Adrenal gland (tissue), 12 donors: ENCODE measurements around the gene ERBB4. TPM values are rescaled to one million over a fixed set of nuclear protein-coding genes. Genes with fewer than 3 reads are reported as not detected.

Experiments used
- DNase-seq, 7 donors: peaks; one replicate each; pipeline ENCODE4 v3.0.0-alpha.2; 2019 to 2020
- H3K27ac ChIP-seq, 5 donors: fragments of 200-600 bp; sonication (generic) in 4 of 5; 1 replicate in 3 of 5; 2 replicates in 2 of 5; pipeline versions ENCODE4 v1.5.1 to v1.8.0; 2016 to 2020; ENCODE audit warnings: mild to moderate bottlenecking in 1 of 5
- H3K27me3 ChIP-seq: fragments of 200-600 bp; 2 replicates; pipeline ENCODE4 v1.8.0; 2021
- H3K36me3 ChIP-seq, 2 donors: fragments of 200-600 bp; replicated peaks in 1 of 2; 1 replicate in 1 of 2; 2 replicates in 1 of 2; pipeline versions ENCODE4 v1.5.1 to v1.8.0; 2018 to 2022
- H3K4me1 ChIP-seq, 2 donors: fragments of 200-600 bp; replicated peaks in 1 of 2; 1 replicate in 1 of 2; 2 replicates in 1 of 2; pipeline versions ENCODE4 v1.5.1 to v1.8.0; 2018 to 2021
- H3K4me3 ChIP-seq, 4 donors: fragments of 200-600 bp; sonication (generic) in 3 of 4; one replicate each; pipeline ENCODE4 v1.5.1; 2016 to 2018
- H3K9me3 ChIP-seq, 3 donors: fragments of 200-600 bp; sonication (generic) in 1 of 3; replicated peaks in 1 of 3; 1 replicate in 2 of 3; 2 replicates in 1 of 3; pipeline versions ENCODE4 v1.5.1 to v1.8.0; 2016 to 2021
- CTCF ChIP-seq, 6 experiments: fragments of 450-650 bp in 4 of 6; fragments of 200-600 bp in 2 of 6; sonication (generic) in 1 of 6; IDR thresholded peaks; 1 replicate in 5 of 6; 2 replicates in 1 of 6; pipeline versions ENCODE4 v1.5.1 to v1.8.0; 2016 to 2021; ENCODE audit warnings: antibody characterized with exemption in 6 of 6, mild to moderate bottlenecking in 2 of 6, moderate library complexity in 1 of 6
- POLR2A ChIP-seq, 2 donors: fragments of 450-650 bp; IDR thresholded peaks; one replicate each; pipeline ENCODE4 v1.6.1; 2017; ENCODE audit warnings: antibody characterized with exemption in 2 of 2, mild to moderate bottlenecking in 2 of 2, moderate library complexity in 1 of 2
- WGBS, 4 donors: extraction: QIAGEN DNeasy Blood & Tissue Kit in 2 of 4; methylation state at CpG; one replicate each; pipeline versions ENCODE4 v1.1.5 to v1.1.7; 2013 to 2017; 5-methylcytosine and 5-hydroxymethylcytosine counted together
- intact Hi-C, 2 donors: fragments of 100-400 bp; cut with DNase I; formaldehyde crosslinking; loops; one replicate each; pipeline versions ENCODE4 v1.14.1 to v1.15.0; 2022 to 2023
- polyA plus RNA-seq, 3 donors: library from polyadenylated mRNA; stranded (reverse); fragments of 200-250 nt in 2 of 3; fragments of 350-450 nt in 1 of 3; fragmentation: Illumina TruSeq in 1 of 3; extraction: RNeasy Lipid Tissue Mini Kit (QIAGEN cat#74804) in 1 of 3; gene quantifications; one replicate each; pipeline ENCODE4 v1.2.3, GENCODE V29; 2013 to 2014
- total RNA-seq, 9 donors: library from RNA; depleted of rRNA in 4 of 9; stranded (reverse); fragments of >200 nt in 4 of 9; fragments of 120-200 nt in 1 of 9; fragmentation: NEBNext Ultra II Directional in 1 of 9; extraction: Animal tissue kit (Norgen Biotek cat#: 25700) in 1 of 9; gene quantifications; one replicate each; pipeline versions ENCODE4 v1.1.0 to v1.2.4, GENCODE V29; 2013 to 2023
- donor health status: healthy with polysubstance abuse.
- donor health status: Bipolar disorder and iron deficiency.
- donor health status: DM: yes; HTN: yes; CAD: no.
- donor health status: DM: no; HTN: no; CAD: no.
- donor health status: DM: no; HTN: no; CAD: no.
- donor health status: DM: yes; HTN: yes; CAD: no.

Gene ERBB4
- total and polyA plus RNA-seq, 12 donors = 0.06 to 2.9 (median 0.49) TPM

GRCh38 chr2:212124598-212124997, 414.0 kb downstream of the ERBB4 start:
- Histone ChIP-seq H3K36me3 (no peaks in the 10 kb centered on the region), H3K27ac (no peak overlapping the region), H3K4me3 (no peak overlapping the region), H3K9me3 (no peaks in the 10 kb centered on the region), H3K27me3 (no peaks in the 10 kb centered on the region), H3K4me1 (no peaks in the 10 kb centered on the region)
- intact Hi-C loops = no loop called here
- peak in 1 of 7 donors; percentile 76 for DNase-seq
- TF ChIP-seq POLR2A (IDR thresholded peaks at IDR 0.05) (no peak), CTCF (IDR thresholded peaks at IDR 0.05) (no peak)
- 57 to 70% (median 66%) methylated on average over 10 of the region's 10 CpGs for WGBS, 4 donors

- no peak overlapping the region for H3K4me3 ChIP-seq
- DNase-seq = no peak
- H3K27me3 ChIP-seq = no peaks in the 10 kb centered on the region
- no peaks in the 10 kb centered on the region for H3K4me1 ChIP-seq
- intact Hi-C loops = no loop called here
- 50 to 70% (median 60%) methylated on average over 2 of the region's 2 CpGs for WGBS, 4 donors
- no peaks in the 10 kb centered on the region for H3K36me3 ChIP-seq
- H3K27ac ChIP-seq = no peak overlapping the region
- TF ChIP-seq CTCF (IDR thresholded peaks at IDR 0.05) (no peak), POLR2A (IDR thresholded peaks at IDR 0.05) (no peak)
- no peaks in the 10 kb centered on the region for H3K9me3 ChIP-seq
These were observed 419.0 kb downstream of the ERBB4 start for GRCh38 chr2:212119591-212119990.

- Histone ChIP-seq H3K4me3 (no peak overlapping the region), H3K27me3 (no peaks in the 10 kb centered on the region), H3K27ac (no peak overlapping the region), H3K4me1 (no peaks in the 10 kb centered on the region), H3K36me3 (no peaks in the 10 kb centered on the region), H3K9me3 (no peaks in the 10 kb centered on the region)
- DNase-seq = no peak
- WGBS, 4 donors = 58 to 72% (median 62%) methylated on average over 2 of the region's 2 CpGs
- intact Hi-C loops = no loop called here
- TF ChIP-seq POLR2A (IDR thresholded peaks at IDR 0.05) (no peak), CTCF (IDR thresholded peaks at IDR 0.05) (no peak)
These were observed 420.7 kb downstream of the ERBB4 start for GRCh38 chr2:212117926-212118325.

GRCh38 chr2:212114489-212114888, 424.1 kb downstream of the ERBB4 start:
- TF ChIP-seq POLR2A (IDR thresholded peaks at IDR 0.05) (no peak), CTCF (IDR thresholded peaks at IDR 0.05) (no peak)
- Histone ChIP-seq H3K4me1 (no peaks in the 10 kb centered on the region), H3K4me3 (no peak overlapping the region), H3K27ac (no peak overlapping the region), H3K9me3 (no peaks in the 10 kb centered on the region), H3K27me3 (no peaks in the 10 kb centered on the region), H3K36me3 (no peaks in the 10 kb centered on the region)
- no peak for DNase-seq
- intact Hi-C loops = no loop called here
- WGBS, 4 donors = 71 to 88% (median 78%) methylated on average over 1 of the region's 1 CpG
